NOMO-1 treated with DMSO at 0.1 percent for 48 hours (cell line): ENCODE results near the gene MEGF10.

ENCODE experiments used
- DNase-seq: peaks from one replicate; lab custom pipeline; 2025; ENCODE audit not compliant: unreplicated experiment; lab: John Stamatoyannopoulos, UW

MEGF10 gene

GRCh38 chr5:127433526-127433925 is 142.9 kb downstream of the MEGF10 start:
- DNase-seq = no peak

DNA sequence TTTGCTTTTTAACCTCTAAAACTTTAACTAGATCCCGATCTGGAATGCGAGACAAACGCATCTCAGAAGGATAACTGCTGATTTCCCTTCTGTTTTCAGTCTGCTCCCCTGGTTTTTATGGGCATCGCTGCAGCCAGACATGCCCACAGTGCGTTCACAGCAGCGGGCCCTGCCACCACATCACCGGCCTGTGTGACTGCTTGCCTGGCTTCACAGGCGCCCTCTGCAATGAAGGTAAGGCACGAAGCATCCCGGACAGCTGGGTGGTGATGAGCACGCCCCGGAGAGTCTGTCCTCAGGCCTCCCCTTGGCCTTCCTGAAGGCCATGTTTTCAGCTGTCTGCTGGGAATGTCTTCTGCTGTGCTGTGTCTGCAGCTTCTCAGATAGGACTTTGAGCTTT is 144.0 kb downstream of the MEGF10 start:
- DNase-seq = no peak

GRCh38 chr5:127435821-127436220 is 145.2 kb downstream of the MEGF10 start:
- DNase-seq = no peak

- DNase-seq = no peak
These were observed 149.0 kb downstream of the MEGF10 start for GRCh38 chr5:127439644-127440043.

DNA sequence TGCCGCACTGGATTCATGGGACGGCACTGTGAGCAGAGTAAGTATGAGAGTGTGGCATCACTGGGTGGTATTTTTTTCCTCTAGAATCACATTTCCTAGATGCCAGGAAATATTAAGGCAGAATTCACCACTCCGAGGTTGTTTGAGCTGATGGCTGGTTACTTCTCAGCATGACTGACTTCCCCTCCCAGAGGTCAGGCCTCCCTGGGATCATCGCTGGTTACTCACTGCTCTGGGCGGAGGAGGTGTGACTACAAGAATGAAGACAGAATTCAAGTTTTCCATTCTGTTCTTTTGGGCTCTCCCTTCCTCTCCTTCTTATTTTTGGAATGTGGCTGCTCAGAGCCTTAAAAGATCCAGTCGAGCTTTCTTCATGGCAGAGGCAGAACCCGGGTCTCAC is 150.2 kb downstream of the MEGF10 start:
- no peak for DNase-seq

DNA sequence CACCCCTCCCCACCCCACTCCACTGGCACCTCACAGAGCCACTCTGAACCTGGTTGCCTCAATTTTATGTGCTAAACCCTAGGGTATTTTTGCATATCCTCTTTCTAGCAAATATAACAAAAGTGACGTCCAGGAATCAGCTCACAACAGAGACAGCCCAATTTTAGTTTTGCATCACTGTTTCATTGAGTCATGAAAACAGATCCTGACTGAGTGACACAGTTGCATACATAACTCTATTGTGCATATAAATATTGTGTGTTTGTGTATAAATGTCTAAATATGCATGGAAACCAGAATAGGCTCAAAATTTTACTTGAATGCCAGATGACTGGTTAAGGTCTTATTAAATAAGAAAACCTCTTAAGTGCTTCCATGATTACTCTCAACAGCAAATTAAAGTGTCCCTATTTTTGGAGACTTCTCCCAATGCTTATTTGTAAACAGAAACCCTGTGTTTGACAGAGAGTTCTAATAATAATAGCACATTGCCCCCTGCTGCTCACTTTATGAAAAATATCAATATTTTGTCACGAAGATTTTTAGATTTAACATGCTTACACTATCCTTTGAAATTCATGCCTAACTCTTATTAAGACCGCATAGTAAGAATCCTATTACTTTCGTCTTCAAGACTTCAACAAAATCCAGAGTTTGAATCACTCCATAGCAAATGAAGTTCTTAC is 151.3 kb downstream of the MEGF10 start:
- peak; percentile 48 for DNase-seq

DNA sequence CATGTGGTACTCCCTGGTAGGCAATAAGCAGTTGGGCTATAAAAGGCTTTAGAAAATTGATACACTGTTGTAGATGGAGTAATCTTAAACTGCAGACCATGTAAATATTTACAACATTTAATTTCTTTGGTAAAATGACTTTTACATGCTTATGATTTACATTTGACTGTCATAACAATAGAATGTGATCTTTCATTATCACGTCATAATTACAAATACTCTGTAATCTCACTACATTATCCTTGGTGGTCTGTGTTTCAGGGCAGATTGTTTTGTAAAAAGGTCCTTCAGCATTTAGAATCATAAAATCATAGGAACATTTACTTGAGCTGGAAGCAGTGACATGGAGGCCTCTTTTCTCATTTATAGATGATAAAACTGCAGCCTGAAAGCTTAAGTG is 153.6 kb downstream of the MEGF10 start:
- DNase-seq = no peak

DNA sequence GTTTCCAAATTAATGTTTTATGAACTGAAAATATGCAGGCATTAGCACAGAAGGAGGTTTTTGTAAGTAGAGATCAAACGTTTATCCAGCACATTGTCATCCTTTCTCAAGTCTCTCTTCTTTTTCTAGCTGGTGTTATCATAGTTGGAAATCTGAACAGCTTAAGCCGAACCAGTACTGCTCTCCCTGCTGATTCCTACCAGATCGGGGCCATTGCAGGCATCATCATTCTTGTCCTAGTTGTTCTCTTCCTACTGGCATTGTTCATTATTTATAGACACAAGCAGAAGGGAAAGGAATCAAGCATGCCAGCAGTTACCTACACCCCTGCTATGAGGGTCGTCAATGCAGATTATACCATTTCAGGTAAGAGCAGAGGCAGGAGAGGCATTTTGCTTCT is 154.7 kb downstream of the MEGF10 start:
- no peak for DNase-seq

DNA sequence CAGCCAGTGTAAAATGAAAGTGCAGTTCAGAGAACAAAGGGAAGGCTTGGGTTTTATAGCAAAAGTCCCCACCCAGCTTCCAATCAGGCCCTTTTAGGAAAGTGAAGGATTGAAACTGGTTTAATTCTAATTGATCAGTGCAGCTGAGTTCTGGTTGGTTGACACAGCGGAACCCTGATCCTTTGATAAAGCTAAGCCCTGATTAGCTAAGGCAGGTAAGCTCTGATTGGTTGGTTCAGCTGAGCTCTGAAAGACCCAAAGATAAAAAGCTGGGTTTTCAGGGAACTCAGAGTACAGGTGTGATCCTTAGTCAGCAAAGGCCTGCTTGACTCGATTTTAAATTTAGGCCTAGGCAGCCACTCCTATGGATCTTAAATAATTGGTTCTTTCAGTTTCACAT is 156.0 kb downstream of the MEGF10 start:
- DNase-seq = no peak

DNA sequence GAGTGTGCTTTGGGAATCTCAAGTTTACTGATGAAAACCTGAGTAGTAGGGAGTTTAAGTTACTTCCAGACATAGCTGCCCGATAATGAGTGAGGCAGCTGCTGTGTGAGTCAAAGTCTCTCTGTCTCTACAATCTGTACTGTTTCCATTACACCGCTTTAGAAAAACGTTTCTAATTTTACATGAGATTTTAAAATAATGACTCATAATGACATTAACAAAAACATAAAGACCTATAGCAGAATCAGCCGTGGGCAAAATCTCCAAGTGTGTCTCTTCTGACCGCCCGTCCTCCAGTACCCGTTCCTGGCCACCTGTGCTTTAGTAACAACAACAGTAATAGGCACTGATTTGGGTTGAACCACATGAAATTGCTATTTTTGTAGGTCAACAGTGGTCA is 157.2 kb downstream of the MEGF10 start:
- DNase-seq = no peak

GRCh38 chr5:127450046-127450445 is 159.4 kb downstream of the MEGF10 start:
- no peak for DNase-seq

DNA sequence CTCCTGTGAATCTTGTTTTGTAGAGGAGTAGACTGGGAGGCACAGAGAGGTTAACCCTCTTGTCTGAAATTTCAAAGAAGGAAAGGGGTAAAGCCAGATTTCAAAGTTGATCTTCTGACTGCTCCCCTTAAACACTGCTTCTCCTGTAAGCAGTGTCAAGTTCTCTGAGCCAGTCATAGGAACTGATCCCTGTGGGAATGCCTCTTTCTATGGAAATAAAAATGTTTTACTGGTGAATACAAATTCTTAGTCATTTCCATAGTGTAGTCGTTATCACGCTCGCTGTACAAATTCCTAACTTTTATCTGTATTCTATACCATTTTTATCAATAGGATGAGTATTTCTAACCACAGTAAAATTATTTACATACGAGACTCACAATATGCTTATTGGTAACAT is 160.5 kb downstream of the MEGF10 start:
- no peak for DNase-seq

- DNase-seq = no peak
These were observed 162.0 kb downstream of the MEGF10 start for GRCh38 chr5:127452626-127453025.

DNA sequence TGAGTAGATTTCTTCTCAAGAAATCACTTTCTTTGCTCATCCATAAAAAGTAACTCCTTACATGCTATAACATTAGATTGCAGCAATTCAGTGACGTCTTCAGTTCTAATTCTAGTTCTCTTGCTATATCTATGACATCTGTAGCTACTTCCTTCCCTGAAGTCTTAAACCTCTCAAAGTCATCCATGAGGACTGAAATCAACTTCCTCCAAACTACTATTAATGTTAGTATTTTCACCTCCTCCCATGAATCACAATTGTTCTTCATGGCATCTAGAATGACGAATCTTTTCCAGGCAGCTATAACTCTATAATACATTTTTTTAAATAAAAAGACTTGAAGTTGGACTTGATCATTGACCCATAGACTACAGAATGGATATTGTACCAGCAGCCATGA is 180.6 kb downstream of the MEGF10 start:
- no peak for DNase-seq

GRCh38 chr5:127472700-127473099 is 182.1 kb downstream of the MEGF10 start:
- no peak for DNase-seq

GRCh38 chr5:127486471-127486870 is 195.9 kb downstream of the MEGF10 start:
- no peak for DNase-seq

DNA sequence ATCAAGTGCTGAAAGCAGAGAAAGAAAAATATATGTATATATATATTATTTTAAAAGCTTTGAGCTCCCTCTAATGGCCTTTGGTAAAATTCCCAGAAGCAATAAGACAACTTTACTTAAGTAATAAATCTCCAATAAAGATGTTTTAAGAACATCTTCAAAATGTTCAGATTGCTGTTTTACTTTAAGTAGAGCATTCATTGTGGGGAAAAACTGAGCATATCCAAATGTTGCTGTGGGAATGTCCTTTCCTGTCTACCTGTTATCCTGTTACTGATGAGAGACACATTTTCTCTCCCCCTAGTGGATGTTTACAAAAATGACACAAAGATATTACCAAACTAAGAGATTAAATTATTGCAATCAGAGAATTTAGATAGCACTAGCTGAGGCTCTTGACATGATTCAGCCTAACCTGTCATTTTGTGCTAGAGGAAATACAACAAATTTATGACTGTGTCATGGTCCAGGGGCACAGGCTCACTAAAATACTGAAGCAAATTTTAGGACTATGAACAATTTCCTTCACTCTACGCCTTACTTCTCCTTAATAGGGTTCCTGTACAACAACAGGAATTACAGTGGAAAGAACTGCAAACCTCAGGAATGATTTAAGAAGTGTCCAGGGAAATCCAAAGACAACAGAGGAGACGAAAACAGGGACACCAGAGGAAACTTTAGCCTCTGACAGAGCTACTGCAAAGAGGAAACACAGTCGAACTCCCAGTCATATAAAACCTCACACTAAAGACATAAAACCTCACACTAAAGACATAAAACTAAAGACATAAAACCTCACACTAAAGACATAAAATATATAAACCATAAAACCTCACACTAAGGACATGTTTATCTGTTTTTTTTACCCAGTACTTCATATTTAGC is 202.5 kb downstream of the MEGF10 start:
- peak; percentile 76 for DNase-seq

DNA sequence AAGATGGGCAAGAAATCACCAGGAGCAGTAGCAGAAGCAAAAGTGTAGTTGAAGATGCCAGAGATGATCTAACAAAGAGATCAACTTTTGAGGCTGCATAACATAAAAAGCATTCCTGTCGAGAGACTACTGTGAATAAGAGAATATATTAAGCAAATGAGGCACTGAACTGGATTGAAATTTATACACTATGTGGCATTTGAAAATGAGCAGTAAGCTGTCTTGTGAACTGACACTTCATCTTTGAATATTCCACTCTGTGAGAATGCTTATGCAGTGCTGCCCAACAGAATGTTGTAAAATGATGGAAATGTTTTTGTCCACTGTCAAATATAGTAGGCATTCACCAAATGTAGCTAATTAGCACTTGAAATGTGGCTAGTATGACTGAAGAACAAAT is 208.0 kb downstream of the MEGF10 start:
- no peak for DNase-seq

DNA sequence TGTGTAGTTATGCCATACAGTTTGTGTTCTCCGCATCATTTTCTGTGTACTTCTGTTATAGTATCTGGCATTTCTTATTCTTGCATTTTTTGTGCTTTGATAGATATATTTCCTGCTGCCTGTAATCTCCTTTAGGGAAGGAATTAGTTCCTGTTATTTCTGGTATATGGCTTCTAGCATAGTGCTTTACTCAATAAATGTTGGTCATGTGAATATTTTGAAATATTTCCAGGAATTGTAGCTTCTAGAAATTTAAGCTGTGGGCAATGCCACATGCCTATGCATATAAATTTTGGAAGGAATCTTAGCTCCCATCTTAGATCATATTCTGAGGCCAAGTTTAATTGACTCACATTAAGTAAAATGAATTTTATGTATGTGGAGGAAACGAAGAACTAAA is 215.3 kb downstream of the MEGF10 start:
- DNase-seq = no peak

DNA sequence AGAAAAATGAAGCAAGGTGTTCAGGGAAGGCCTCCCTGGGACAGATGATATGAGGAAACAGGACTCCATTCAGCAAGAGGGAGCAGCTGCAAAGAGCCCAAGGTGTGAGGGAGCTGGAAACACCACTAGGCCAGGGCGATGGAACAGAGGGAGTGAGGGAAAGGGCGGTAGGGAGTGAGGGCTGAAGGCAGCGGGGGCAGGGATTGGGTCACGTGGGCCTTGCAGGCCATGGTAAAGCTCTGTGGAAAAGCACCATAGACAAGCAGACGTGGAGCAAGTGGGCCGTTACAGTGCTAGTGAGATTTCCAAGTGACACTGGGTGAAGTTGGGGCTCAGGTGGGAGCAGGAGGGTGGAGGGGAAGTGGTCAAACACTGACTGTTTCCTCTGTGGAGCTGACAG is 216.0 kb downstream of the MEGF10 start:
- DNase-seq = no peak

- no peak for DNase-seq
These were observed 218.2 kb downstream of the MEGF10 start for GRCh38 chr5:127508644-127509373.
